HL-60 (cell line): ENCODE results near the gene ZNF664.

Experiments
- POLR2AphosphoS5 ChIP-seq: IDR thresholded peaks from 2 replicates; pipeline ENCODE4 v1.6.1; 2012; ENCODE audit warnings: low read depth
- TF ChIP-seq, protein P1 (sequence below): IDR thresholded peaks from one replicate; pipeline ENCODE4 v1.5.1; 2011; ENCODE audit warnings: low read length, control low read depth, inconsistent platforms; ENCODE audit not compliant: insufficient read depth

- TF ChIP-seq POLR2AphosphoS5 = no peak
- TF ChIP-seq, protein P1, sequence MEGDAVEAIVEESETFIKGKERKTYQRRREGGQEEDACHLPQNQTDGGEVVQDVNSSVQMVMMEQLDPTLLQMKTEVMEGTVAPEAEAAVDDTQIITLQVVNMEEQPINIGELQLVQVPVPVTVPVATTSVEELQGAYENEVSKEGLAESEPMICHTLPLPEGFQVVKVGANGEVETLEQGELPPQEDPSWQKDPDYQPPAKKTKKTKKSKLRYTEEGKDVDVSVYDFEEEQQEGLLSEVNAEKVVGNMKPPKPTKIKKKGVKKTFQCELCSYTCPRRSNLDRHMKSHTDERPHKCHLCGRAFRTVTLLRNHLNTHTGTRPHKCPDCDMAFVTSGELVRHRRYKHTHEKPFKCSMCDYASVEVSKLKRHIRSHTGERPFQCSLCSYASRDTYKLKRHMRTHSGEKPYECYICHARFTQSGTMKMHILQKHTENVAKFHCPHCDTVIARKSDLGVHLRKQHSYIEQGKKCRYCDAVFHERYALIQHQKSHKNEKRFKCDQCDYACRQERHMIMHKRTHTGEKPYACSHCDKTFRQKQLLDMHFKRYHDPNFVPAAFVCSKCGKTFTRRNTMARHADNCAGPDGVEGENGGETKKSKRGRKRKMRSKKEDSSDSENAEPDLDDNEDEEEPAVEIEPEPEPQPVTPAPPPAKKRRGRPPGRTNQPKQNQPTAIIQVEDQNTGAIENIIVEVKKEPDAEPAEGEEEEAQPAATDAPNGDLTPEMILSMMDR = no peak
These were observed 55.5 kb downstream of the ZNF664 start for GRCh38 chr12:124028555-124028925.
